ENCODE measurements around the gene SFT2D1.
A peak's percentile ranks its signal among the peaks of the same experiment; 100 is the strongest.

The SFT2D1 gene

DNA sequence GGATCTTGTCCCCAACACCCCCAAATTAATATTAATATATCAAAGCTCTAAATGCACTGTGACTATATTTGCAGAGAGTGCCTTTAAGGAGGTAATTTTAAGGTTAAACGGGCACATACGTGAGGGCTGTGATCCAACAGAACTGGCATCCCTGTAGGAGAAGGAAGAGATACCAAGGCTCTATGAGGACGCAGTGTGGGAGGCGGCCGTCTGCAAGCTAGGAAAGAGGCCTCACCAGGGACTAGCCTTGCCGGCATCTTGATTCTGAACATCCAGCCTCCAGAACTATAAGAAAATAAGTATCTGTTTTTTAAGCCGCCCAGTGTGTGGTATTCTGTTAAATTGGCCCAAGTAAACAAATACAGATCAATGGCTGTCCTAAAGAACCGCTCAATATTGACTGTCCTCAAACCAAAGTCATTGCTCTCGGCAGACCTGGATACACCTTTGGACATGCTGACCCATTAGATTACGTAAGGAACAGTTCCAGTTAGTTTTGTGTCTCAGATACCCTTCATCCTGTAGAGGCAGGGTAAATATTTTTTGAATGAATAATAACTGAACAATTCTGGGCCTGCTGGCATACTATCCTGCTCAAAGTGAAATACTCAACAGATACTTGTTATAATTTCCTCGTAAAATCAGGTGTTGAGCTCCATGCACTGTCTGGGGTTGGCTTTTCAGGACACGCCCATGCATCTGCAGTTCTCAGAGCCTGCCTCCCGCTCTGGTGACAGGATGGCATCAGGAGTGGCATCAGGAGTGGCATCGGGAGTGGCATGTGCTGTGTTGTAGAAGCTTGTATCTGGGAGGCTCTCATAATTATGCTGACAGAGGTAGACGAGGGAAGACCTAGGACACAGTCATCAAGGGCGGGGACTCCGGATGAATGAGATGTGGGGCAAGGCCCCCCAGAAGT is 40.5 kb downstream of the SFT2D1 start:
- FAIRE-seq (no peak), DNase-seq (ENCODE audit: insufficient read length, low spot score) (no peak)
- TF ChIP-seq POLR2A (IDR thresholded peaks at IDR 0.05; ENCODE audit: low read depth, low read length) (no peak), POU2F2 (IDR thresholded peaks at IDR 0.05; ENCODE audit: low read depth, low read length) (no peak), PAX5 (IDR thresholded peaks at IDR 0.05; ENCODE audit: insufficient read depth, low read length, severe bottlenecking) (no peak), SPI1 (IDR thresholded peaks at IDR 0.05; ENCODE audit: low read depth, low read length) (no peak), POLR2AphosphoS5 (IDR thresholded peaks at IDR 0.05; ENCODE audit: low read depth, low read length) (no peak), TAF1 (IDR thresholded peaks at IDR 0.05; ENCODE audit: low read depth, low read length) (no peak)

- no peak for FAIRE-seq
- TF ChIP-seq POU2F2 (IDR thresholded peaks at IDR 0.05; ENCODE audit: low read depth, low read length) (no peak), POLR2AphosphoS5 (IDR thresholded peaks at IDR 0.05; ENCODE audit: low read depth, low read length) (no peak), TAF1 (IDR thresholded peaks at IDR 0.05; ENCODE audit: low read depth, low read length) (no peak), POLR2A (IDR thresholded peaks at IDR 0.05; ENCODE audit: low read depth, low read length) (no peak), PAX5 (IDR thresholded peaks at IDR 0.05; ENCODE audit: insufficient read depth, low read length, severe bottlenecking) (no peak), SPI1 (IDR thresholded peaks at IDR 0.05; ENCODE audit: low read depth, low read length) (no peak)
- no peak for DNase-seq (ENCODE audit: insufficient read length, low spot score)
Measured at GRCh38 chr6:166300357-166300987, 41.9 kb downstream of the SFT2D1 start.

- FAIRE-seq (no peak), DNase-seq (ENCODE audit: insufficient read length, low spot score) (no peak)
- TF ChIP-seq TAF1 (IDR thresholded peaks at IDR 0.05; ENCODE audit: low read depth, low read length) (no peak), PAX5 (IDR thresholded peaks at IDR 0.05; ENCODE audit: insufficient read depth, low read length, severe bottlenecking) (no peak), POLR2AphosphoS5 (IDR thresholded peaks at IDR 0.05; ENCODE audit: low read depth, low read length) (no peak), POU2F2 (IDR thresholded peaks at IDR 0.05; ENCODE audit: low read depth, low read length) (no peak), POLR2A (IDR thresholded peaks at IDR 0.05; ENCODE audit: low read depth, low read length) (no peak), SPI1 (IDR thresholded peaks at IDR 0.05; ENCODE audit: low read depth, low read length) (no peak)
Measured at GRCh38 chr6:166297606-166298005, 44.7 kb downstream of the SFT2D1 start.

DNA sequence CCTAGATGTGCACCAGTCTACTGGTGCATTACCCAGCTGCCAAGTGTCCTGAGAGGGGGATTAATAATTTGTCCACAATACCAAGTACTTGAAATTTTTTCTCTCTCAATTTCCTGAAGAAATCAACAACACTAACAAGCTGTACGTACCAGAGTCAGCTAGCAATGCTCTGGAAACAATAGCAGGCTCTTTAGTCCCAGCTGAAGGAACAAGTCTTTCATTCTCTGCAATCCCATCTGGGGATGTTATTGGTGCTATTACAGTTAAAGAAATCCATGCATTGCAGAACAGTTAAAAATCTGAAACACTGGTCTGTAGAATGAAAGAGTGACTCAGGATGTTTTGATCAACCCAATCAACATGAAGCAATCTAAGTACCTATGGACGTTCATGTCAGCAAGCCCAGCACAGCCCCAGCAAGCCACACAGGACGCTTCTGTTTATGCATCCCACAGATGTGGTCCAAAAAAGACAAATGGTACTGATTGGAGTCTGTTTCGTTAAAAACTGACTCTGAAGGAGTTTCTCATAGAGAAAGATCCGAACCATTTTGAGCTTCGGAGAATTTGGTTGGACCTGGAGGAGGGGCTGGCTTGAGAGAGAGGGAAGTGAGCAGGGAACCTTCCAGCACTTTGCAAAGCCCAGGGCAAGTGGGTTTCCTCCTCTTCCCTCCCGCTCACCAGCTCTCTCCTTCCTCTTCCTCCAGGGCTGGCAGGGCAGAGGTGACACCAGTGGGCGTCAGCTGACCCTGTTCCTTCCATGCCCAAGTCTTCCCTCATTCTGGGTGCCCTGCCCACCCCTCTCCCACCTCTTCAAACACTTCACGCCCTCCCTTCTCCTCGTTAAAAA is 46.1 kb downstream of the SFT2D1 start:
- FAIRE-seq: no peak
- no peak for DNase-seq (ENCODE audit: insufficient read length, low spot score)
- TF ChIP-seq POU2F2 (IDR thresholded peaks at IDR 0.05; ENCODE audit: low read depth, low read length): no peak
- TF ChIP-seq POLR2AphosphoS5 (IDR thresholded peaks at IDR 0.05; ENCODE audit: low read depth, low read length): no peak
- no peak for TF ChIP-seq TAF1 (IDR thresholded peaks at IDR 0.05; ENCODE audit: low read depth, low read length)
- no peak for TF ChIP-seq POLR2A (IDR thresholded peaks at IDR 0.05; ENCODE audit: low read depth, low read length)
- no peak for TF ChIP-seq SPI1 (IDR thresholded peaks at IDR 0.05; ENCODE audit: low read depth, low read length)
- no peak for TF ChIP-seq PAX5 (IDR thresholded peaks at IDR 0.05; ENCODE audit: insufficient read depth, low read length, severe bottlenecking)

GRCh38 chr6:166293731-166294584 is 48.4 kb downstream of the SFT2D1 start:
- no peak for DNase-seq (ENCODE audit: insufficient read length, low spot score)
- FAIRE-seq: no peak

GRCh38 chr6:166289207-166290060 is 52.9 kb downstream of the SFT2D1 start:
- TF ChIP-seq POU2F2 (IDR thresholded peaks at IDR 0.05; ENCODE audit: low read depth, low read length): no peak
- no peak for TF ChIP-seq POLR2AphosphoS5 (IDR thresholded peaks at IDR 0.05; ENCODE audit: low read depth, low read length)
- TF ChIP-seq TAF1 (IDR thresholded peaks at IDR 0.05; ENCODE audit: low read depth, low read length): no peak
- no peak for TF ChIP-seq POLR2A (IDR thresholded peaks at IDR 0.05; ENCODE audit: low read depth, low read length)
- no peak for TF ChIP-seq PAX5 (IDR thresholded peaks at IDR 0.05; ENCODE audit: insufficient read depth, low read length, severe bottlenecking)
- TF ChIP-seq SPI1 (IDR thresholded peaks at IDR 0.05; ENCODE audit: low read depth, low read length): no peak
- FAIRE-seq (no peak), DNase-seq (ENCODE audit: insufficient read length, low spot score) (no peak)

More at GRCh38 chr6:166293731-166294584, 48.4 kb downstream of the SFT2D1 start:
- TF ChIP-seq POLR2A (IDR thresholded peaks at IDR 0.05; ENCODE audit: low read depth, low read length) (no peak), POU2F2 (IDR thresholded peaks at IDR 0.05; ENCODE audit: low read depth, low read length) (no peak), TAF1 (IDR thresholded peaks at IDR 0.05; ENCODE audit: low read depth, low read length) (no peak), POLR2AphosphoS5 (IDR thresholded peaks at IDR 0.05; ENCODE audit: low read depth, low read length) (no peak), PAX5 (IDR thresholded peaks at IDR 0.05; ENCODE audit: insufficient read depth, low read length, severe bottlenecking) (no peak), SPI1 (IDR thresholded peaks at IDR 0.05; ENCODE audit: low read depth, low read length) (no peak)

- peak; percentile 96 for FAIRE-seq
- no peak for DNase-seq (ENCODE audit: insufficient read length, low spot score)
- TF ChIP-seq SPI1 (IDR thresholded peaks at IDR 0.05; ENCODE audit: low read depth, low read length) (0 out of 2 replicates have a peak, but pooled peaks have one; percentile 7), POLR2AphosphoS5 (IDR thresholded peaks at IDR 0.05; ENCODE audit: low read depth, low read length) (no peak), POLR2A (IDR thresholded peaks at IDR 0.05; ENCODE audit: low read depth, low read length) (0 out of 2 replicates have a peak, but pooled peaks have one; percentile 40), TAF1 (IDR thresholded peaks at IDR 0.05; ENCODE audit: low read depth, low read length) (no peak), PAX5 (IDR thresholded peaks at IDR 0.05; ENCODE audit: insufficient read depth, low read length, severe bottlenecking) (peak; percentile 81), POU2F2 (IDR thresholded peaks at IDR 0.05; ENCODE audit: low read depth, low read length) (no peak)
Measured at GRCh38 chr6:166286839-166287271, 55.5 kb downstream of the SFT2D1 start.
